Epithelial cell of proximal tubule (primary cell): Measurements from ENCODE around the gene KIF2C. TPM values are rescaled to one million over a fixed set of nuclear protein-coding genes. Genes with fewer than 3 reads are reported as not detected.

Source experiments
- DNase-seq: peaks from one replicate; pipeline ENCODE4 v3.0.0-alpha.2; 2011; ENCODE audit warnings: low read depth
- H3K4me3 ChIP-seq: 2 replicates; pipeline ENCODE4 v1.5.1; 2011; ENCODE audit warnings: low read depth, mild to moderate bottlenecking, low read length
- total RNA-seq: library from RNA; depleted of rRNA; stranded (reverse); fragments of >200 nt; gene quantifications from 2 replicates; pipeline ENCODE4 v1.2.3, GENCODE V29; 2015
- TF ChIP-seq, protein P1 (sequence below): conservative IDR thresholded peaks from 2 replicates; pipeline ENCODE4 v1.5.1; 2012; ENCODE audit warnings: low read depth, mild to moderate bottlenecking, low read length

The KIF2C gene
- total RNA-seq, 1 donor from 2014 or later: 72.8 TPM

DNA sequence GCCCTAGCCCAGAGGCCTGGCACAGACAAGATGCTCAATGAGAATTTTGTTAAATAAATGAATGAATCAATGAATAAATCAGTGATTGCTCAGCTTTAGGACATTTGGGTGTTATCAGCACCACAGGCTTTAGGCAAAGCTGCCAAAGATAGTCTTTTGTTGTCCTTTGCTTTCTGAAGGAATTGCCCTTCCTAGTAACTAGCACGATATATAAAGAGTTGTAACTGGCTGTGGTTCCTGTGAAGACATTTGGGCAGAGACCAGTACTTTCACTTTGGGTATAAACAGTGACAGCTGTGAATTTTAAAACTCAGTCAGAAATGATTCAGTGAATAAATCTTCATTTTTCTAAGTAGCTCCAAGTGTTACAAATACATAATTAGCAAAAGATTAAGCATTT, 22.0 kb upstream of the KIF2C start:
- no peak for DNase-seq
- TF ChIP-seq, protein P1, sequence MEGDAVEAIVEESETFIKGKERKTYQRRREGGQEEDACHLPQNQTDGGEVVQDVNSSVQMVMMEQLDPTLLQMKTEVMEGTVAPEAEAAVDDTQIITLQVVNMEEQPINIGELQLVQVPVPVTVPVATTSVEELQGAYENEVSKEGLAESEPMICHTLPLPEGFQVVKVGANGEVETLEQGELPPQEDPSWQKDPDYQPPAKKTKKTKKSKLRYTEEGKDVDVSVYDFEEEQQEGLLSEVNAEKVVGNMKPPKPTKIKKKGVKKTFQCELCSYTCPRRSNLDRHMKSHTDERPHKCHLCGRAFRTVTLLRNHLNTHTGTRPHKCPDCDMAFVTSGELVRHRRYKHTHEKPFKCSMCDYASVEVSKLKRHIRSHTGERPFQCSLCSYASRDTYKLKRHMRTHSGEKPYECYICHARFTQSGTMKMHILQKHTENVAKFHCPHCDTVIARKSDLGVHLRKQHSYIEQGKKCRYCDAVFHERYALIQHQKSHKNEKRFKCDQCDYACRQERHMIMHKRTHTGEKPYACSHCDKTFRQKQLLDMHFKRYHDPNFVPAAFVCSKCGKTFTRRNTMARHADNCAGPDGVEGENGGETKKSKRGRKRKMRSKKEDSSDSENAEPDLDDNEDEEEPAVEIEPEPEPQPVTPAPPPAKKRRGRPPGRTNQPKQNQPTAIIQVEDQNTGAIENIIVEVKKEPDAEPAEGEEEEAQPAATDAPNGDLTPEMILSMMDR: no peak

DNA sequence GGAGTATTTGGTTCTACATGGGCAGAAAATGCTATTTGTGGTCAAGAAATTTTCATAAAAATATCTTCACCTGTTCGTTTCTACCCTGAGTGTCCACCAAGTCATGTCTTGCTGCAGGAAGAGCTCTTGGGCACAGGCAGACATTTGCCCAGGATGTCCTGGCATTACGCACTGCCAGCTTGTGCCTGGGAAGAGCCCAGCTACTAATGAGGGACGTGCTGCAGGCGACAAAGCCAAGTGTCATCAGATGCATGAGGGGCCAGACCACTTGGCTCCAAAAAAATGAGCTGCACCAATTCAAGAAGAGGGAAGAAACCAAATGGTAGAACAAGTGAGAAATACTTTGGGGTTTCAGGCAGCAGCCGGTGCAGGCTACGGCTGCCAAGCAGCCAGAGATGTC, 21.5 kb upstream of the KIF2C start:
- no peak for DNase-seq
- TF ChIP-seq, protein P1: no peak
- H3K4me3 ChIP-seq: no peak overlapping the region

More for the DNA sequence above, 22.0 kb upstream of the KIF2C start:
- H3K4me3 ChIP-seq: no peak overlapping the region

- DNase-seq: no peak
- TF ChIP-seq, protein P1: no peak
- no peak overlapping the region for H3K4me3 ChIP-seq
Measured at GRCh38 chr1:44719318-44719717, 20.3 kb upstream of the KIF2C start.

DNA sequence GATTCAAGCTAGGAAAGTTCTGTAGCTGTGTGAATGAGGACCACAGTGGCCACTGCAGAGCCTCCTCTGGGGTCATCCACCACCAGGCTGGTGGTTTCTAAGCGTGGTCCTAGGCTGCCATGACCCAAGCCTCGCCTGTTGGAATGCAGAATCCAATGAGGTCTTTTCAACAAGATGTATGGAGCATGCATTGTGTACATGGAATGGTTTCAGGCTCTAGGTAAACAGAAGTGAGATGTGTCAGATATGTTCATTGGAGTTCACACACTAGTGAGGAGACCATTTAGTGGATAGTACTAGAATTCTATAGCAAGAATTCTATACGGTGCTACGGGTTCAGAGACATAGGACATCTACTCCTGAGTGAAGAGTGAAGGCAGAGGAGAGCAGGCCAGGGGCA, 19.4 kb upstream of the KIF2C start:
- TF ChIP-seq, protein P1: no peak
- no peak for DNase-seq
- no peak overlapping the region for H3K4me3 ChIP-seq

- TF ChIP-seq, protein P1: no peak
- peak; percentile 65 for DNase-seq
- no peak overlapping the region for H3K4me3 ChIP-seq
Measured at GRCh38 chr1:44721485-44722361, 17.9 kb upstream of the KIF2C start.

GRCh38 chr1:44723064-44723463, 16.6 kb upstream of the KIF2C start:
- TF ChIP-seq, protein P1: no peak

More at GRCh38 chr1:44723064-44723463, 16.6 kb upstream of the KIF2C start:
- DNase-seq: no peak
- H3K4me3 ChIP-seq: no peak overlapping the region
